ENCODE results near the gene DKK1. TPM values are rescaled to one million over a fixed set of nuclear protein-coding genes. Genes with fewer than 3 reads are reported as not detected.

The DKK1 gene
- total and polyA plus RNA-seq, 2 of the 13 experiments (the other 11 are each of a cell fraction or from before 2014, with no cell fraction given): 123 to 262 TPM

DNA sequence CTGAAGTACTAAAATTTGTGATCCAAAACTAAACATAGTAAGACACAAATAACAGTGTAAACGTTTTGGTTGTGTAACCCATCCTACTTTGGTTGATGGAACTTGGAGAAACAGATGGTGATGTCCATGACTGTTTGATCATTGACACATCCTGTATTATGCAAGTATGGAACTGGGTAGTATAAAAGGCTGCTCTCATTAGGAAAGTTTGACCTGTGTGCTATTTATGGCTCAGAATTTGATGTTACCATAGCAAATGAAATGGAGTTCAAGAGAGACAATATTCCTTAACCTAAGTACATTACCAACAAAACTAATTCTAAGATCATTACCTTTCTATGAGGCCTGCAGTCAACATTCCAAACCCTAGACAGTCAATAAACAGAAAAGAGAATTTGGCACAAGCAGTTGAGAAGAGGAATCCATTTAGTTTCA, 39.9 kb downstream of the DKK1 start (continued):
- TF ChIP-seq ZFP41 (CRISPR knock-in tag; IDR thresholded peaks at IDR 0.05; ENCODE audit: borderline replicate concordance) (no peak), ZNF264 (CRISPR knock-in tag; IDR thresholded peaks at IDR 0.05) (0 out of 2 replicates have a peak, but pooled peaks have one; percentile 52), NFE2L1 (CRISPR knock-in tag; IDR thresholded peaks at IDR 0.05; ENCODE audit: borderline replicate concordance) (no peak), CHCHD3 (CRISPR knock-in tag; IDR thresholded peaks at IDR 0.05) (no peak), ZNF782 (CRISPR knock-in tag; IDR thresholded peaks at IDR 0.05; ENCODE audit: borderline replicate concordance) (no peak), TARDBP (CRISPR knock-in tag; IDR thresholded peaks at IDR 0.05) (peak; percentile 80), ZNF160 (CRISPR knock-in tag; IDR thresholded peaks at IDR 0.05) (no peak), GABPA (IDR thresholded peaks at IDR 0.05; ENCODE audit: low read depth, low read length) (no peak), GABPA (CRISPR knock-in tag; IDR thresholded peaks at IDR 0.05; ENCODE audit: low read depth) (no peak), ZNF230 (CRISPR knock-in tag; IDR thresholded peaks at IDR 0.05) (no peak), PHF8 (CRISPR knock-in tag; IDR thresholded peaks at IDR 0.05) (no peak), SP1 (IDR thresholded peaks at IDR 0.05) (no peak), SP1 (CRISPR knock-in tag; IDR thresholded peaks at IDR 0.05) (no peak), SIX1 (CRISPR knock-in tag; IDR thresholded peaks at IDR 0.05; ENCODE audit: borderline replicate concordance) (peak; percentile 13; the same call in 1 of the 2 replicates), JUNB (CRISPR knock-in tag; IDR thresholded peaks at IDR 0.05; ENCODE audit: borderline replicate concordance) (no peak), ZNF337 (CRISPR knock-in tag; IDR thresholded peaks at IDR 0.05; ENCODE audit: borderline replicate concordance, low read depth) (no peak), ZSCAN25 (CRISPR knock-in tag; IDR thresholded peaks at IDR 0.05) (no peak), KLF12 (CRISPR knock-in tag; IDR thresholded peaks at IDR 0.05; ENCODE audit: borderline replicate concordance) (no peak), ZNF143 (CRISPR knock-in tag; IDR thresholded peaks at IDR 0.05) (no peak), ZFP62 (CRISPR knock-in tag; IDR thresholded peaks at IDR 0.05) (no peak), SOX5 (CRISPR knock-in tag; IDR thresholded peaks at IDR 0.05; ENCODE audit: borderline replicate concordance) (peak; percentile 51), ZNF879 (CRISPR knock-in tag; IDR thresholded peaks at IDR 0.05) (no peak), CC2D1A (CRISPR knock-in tag; IDR thresholded peaks at IDR 0.05) (no peak), ZNF207 (IDR thresholded peaks at IDR 0.05; ENCODE audit: borderline replicate concordance) (no peak), ZNF331 (CRISPR knock-in tag; IDR thresholded peaks at IDR 0.05) (no peak)
- TF ChIP-seq, protein P1, sequence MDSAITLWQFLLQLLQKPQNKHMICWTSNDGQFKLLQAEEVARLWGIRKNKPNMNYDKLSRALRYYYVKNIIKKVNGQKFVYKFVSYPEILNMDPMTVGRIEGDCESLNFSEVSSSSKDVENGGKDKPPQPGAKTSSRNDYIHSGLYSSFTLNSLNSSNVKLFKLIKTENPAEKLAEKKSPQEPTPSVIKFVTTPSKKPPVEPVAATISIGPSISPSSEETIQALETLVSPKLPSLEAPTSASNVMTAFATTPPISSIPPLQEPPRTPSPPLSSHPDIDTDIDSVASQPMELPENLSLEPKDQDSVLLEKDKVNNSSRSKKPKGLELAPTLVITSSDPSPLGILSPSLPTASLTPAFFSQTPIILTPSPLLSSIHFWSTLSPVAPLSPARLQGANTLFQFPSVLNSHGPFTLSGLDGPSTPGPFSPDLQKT (CRISPR knock-in tag; IDR thresholded peaks at IDR 0.05; ENCODE audit: borderline replicate concordance): no peak
- TF ChIP-seq, protein P2, sequence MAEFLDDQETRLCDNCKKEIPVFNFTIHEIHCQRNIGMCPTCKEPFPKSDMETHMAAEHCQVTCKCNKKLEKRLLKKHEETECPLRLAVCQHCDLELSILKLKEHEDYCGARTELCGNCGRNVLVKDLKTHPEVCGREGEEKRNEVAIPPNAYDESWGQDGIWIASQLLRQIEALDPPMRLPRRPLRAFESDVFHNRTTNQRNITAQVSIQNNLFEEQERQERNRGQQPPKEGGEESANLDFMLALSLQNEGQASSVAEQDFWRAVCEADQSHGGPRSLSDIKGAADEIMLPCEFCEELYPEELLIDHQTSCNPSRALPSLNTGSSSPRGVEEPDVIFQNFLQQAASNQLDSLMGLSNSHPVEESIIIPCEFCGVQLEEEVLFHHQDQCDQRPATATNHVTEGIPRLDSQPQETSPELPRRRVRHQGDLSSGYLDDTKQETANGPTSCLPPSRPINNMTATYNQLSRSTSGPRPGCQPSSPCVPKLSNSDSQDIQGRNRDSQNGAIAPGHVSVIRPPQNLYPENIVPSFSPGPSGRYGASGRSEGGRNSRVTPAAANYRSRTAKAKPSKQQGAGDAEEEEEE (CRISPR knock-in tag; IDR thresholded peaks at IDR 0.05; ENCODE audit: borderline replicate concordance): no peak
- TF ChIP-seq, protein P3, sequence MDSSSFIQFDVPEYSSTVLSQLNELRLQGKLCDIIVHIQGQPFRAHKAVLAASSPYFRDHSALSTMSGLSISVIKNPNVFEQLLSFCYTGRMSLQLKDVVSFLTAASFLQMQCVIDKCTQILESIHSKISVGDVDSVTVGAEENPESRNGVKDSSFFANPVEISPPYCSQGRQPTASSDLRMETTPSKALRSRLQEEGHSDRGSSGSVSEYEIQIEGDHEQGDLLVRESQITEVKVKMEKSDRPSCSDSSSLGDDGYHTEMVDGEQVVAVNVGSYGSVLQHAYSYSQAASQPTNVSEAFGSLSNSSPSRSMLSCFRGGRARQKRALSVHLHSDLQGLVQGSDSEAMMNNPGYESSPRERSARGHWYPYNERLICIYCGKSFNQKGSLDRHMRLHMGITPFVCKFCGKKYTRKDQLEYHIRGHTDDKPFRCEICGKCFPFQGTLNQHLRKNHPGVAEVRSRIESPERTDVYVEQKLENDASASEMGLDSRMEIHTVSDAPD (CRISPR knock-in tag; IDR thresholded peaks at IDR 0.05): 0 out of 2 replicates have a peak, but pooled peaks have one; percentile 44
- TF ChIP-seq, protein P4, sequence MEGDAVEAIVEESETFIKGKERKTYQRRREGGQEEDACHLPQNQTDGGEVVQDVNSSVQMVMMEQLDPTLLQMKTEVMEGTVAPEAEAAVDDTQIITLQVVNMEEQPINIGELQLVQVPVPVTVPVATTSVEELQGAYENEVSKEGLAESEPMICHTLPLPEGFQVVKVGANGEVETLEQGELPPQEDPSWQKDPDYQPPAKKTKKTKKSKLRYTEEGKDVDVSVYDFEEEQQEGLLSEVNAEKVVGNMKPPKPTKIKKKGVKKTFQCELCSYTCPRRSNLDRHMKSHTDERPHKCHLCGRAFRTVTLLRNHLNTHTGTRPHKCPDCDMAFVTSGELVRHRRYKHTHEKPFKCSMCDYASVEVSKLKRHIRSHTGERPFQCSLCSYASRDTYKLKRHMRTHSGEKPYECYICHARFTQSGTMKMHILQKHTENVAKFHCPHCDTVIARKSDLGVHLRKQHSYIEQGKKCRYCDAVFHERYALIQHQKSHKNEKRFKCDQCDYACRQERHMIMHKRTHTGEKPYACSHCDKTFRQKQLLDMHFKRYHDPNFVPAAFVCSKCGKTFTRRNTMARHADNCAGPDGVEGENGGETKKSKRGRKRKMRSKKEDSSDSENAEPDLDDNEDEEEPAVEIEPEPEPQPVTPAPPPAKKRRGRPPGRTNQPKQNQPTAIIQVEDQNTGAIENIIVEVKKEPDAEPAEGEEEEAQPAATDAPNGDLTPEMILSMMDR (CRISPR knock-in tag; IDR thresholded peaks at IDR 0.05): no peak

All from HepG2 (cell line).